GM23338 (cell line): ENCODE measurements around the gene DNAH9. TPM values are rescaled to one million over a fixed set of nuclear protein-coding genes. Genes with fewer than 3 reads are reported as not detected.

ENCODE experiments used
- ATAC-seq: fragments of 200-7000 bp; cut with Tn5 transposase; 3 replicates; pipeline ENCODE4 v1.9.1; 2020
- DNase-seq: peaks from one replicate; pipeline ENCODE4 v3.0.0-alpha.2; 2015; ENCODE audit warnings: low spot score
- H2AFZ ChIP-seq: fragments of 200-600 bp; sonication (generic); 2 replicates; pipeline ENCODE4 v1.8.0; 2016; ENCODE audit warnings: antibody characterized with exemption, mild to moderate bottlenecking, moderate library complexity
- H3F3A ChIP-seq: fragments of 200-600 bp; sonication (generic); replicated peaks from 2 replicates; pipeline ENCODE4 v1.8.0; 2017; ENCODE audit warnings: antibody characterized with exemption, mixed run types, low read depth
- H3K27ac ChIP-seq: fragments of 200-600 bp; sonication (generic); 2 replicates; pipeline ENCODE4 v1.6.1; 2016; ENCODE audit warnings: low read depth
- H3K27me3 ChIP-seq: fragments of 200-600 bp; sonication (generic); 2 replicates; pipeline ENCODE4 v1.8.0; 2016; ENCODE audit warnings: mild to moderate bottlenecking, mixed run types, moderate library complexity; ENCODE audit not compliant: insufficient read depth
- H3K36me3 ChIP-seq: fragments of 200-600 bp; sonication (generic); 2 replicates; pipeline ENCODE4 v1.8.0; 2016; ENCODE audit warnings: mild to moderate bottlenecking; ENCODE audit not compliant: insufficient read depth
- H3K4me1 ChIP-seq: fragments of 200-600 bp; sonication (generic); 2 replicates; pipeline ENCODE4 v1.8.0; 2016; ENCODE audit warnings: mild to moderate bottlenecking, moderate library complexity; ENCODE audit not compliant: insufficient read depth
- H3K4me2 ChIP-seq: fragments of 200-600 bp; sonication (generic); 2 replicates; pipeline ENCODE4 v1.7.1; 2017; ENCODE audit warnings: mixed run types
- H3K4me3 ChIP-seq: fragments of 200-600 bp; sonication (generic); 2 replicates; pipeline ENCODE4 v1.6.1; 2016; ENCODE audit warnings: mixed run types
- H3K79me2 ChIP-seq: fragments of 200-600 bp; sonication (generic); replicated peaks from 2 replicates; pipeline ENCODE4 v1.8.0; 2017; ENCODE audit warnings: mild to moderate bottlenecking; ENCODE audit not compliant: insufficient read depth
- H3K9me2 ChIP-seq: fragments of 200-600 bp; sonication (generic); 2 replicates; pipeline ENCODE4 v1.8.0; 2017; ENCODE audit not compliant: insufficient read depth
- H4K20me1 ChIP-seq: fragments of 200-600 bp; sonication (generic); replicated peaks from 2 replicates; pipeline ENCODE4 v1.8.0; 2017; ENCODE audit warnings: mild to moderate bottlenecking; ENCODE audit not compliant: insufficient read depth
- H3K27ac Mint-ChIP-seq: 2 replicates; pipeline ENCODE4 v1.8.0; 2020; ENCODE audit warnings: inconsistent platforms, mild to moderate bottlenecking, moderate library complexity, mixed read lengths
- H3K27me3 Mint-ChIP-seq: 3 replicates; pipeline ENCODE4 v1.8.0; 2022; ENCODE audit warnings: low read depth, mild to moderate bottlenecking, moderate library complexity, mixed read lengths, inconsistent platforms; ENCODE audit not compliant: insufficient read depth, poor library complexity
- H3K36me3 Mint-ChIP-seq: 3 replicates; pipeline ENCODE4 v1.8.0; 2021; ENCODE audit warnings: low read depth, mild to moderate bottlenecking, inconsistent platforms, moderate library complexity, mixed read lengths
- H3K4me1 Mint-ChIP-seq: 3 replicates; pipeline ENCODE4 v1.8.0; 2020; ENCODE audit warnings: mild to moderate bottlenecking, inconsistent platforms, mixed read lengths
- H3K4me3 Mint-ChIP-seq: 3 replicates; pipeline ENCODE4 v1.8.0; 2021; ENCODE audit warnings: moderate library complexity, mild to moderate bottlenecking, inconsistent platforms, mixed read lengths
- H3K9me3 Mint-ChIP-seq: 3 replicates; pipeline ENCODE4 v1.8.0; 2020; ENCODE audit warnings: moderate library complexity, mild to moderate bottlenecking, inconsistent platforms, mixed read lengths
- CREB1 ChIP-seq: fragments of 250-450 bp; sonication (Bioruptor Pico); IDR thresholded peaks from 2 replicates; pipeline ENCODE4 v1.5.0; 2020; ENCODE audit warnings: low read depth, mild to moderate bottlenecking, moderate library complexity
- CTCF ChIP-seq, 2 experiments: fragments of 200-600 bp in 1 of 2; sonication (generic) in 1 of 2; conservative IDR thresholded peaks; 2 replicates each; pipeline versions ENCODE4 v1.5.1 to v1.6.1; 2016 to 2017; ENCODE audit warnings: antibody characterized with exemption in 2 of 2, low read depth in 2 of 2, mild to moderate bottlenecking in 2 of 2, moderate library complexity in 1 of 2
- ETS1 ChIP-seq: IDR thresholded peaks from 2 replicates; pipeline ENCODE4 v1.6.1; 2016; ENCODE audit warnings: antibody characterized with exemption
- EZH2 ChIP-seq: fragments of 200-600 bp; sonication (generic); IDR thresholded peaks from one replicate; pipeline ENCODE4 v1.8.0; 2017; ENCODE audit warnings: antibody characterized with exemption, mild to moderate bottlenecking, low read depth; ENCODE audit not compliant: unreplicated experiment
- EZH2phosphoT487 ChIP-seq: fragments of 200-600 bp; sonication (generic); IDR thresholded peaks from one replicate; pipeline ENCODE4 v1.8.1; 2018; ENCODE audit warnings: antibody characterized with exemption; ENCODE audit not compliant: unreplicated experiment
- JUNB ChIP-seq: IDR thresholded peaks from one replicate; pipeline ENCODE4 v1.6.1; 2016; ENCODE audit warnings: antibody characterized with exemption; ENCODE audit not compliant: unreplicated experiment
- NANOG ChIP-seq: IDR thresholded peaks from 2 replicates; pipeline ENCODE4 v1.6.1; 2016; ENCODE audit warnings: antibody characterized with exemption, borderline replicate concordance
- POLR2AphosphoS5 ChIP-seq: IDR thresholded peaks from 2 replicates; pipeline ENCODE4 v1.6.1; 2016; ENCODE audit warnings: antibody characterized with exemption, low read depth
- REST ChIP-seq: IDR thresholded peaks from one replicate; pipeline ENCODE4 v1.6.1; 2018; ENCODE audit warnings: antibody characterized with exemption; ENCODE audit not compliant: unreplicated experiment
- STAT1 ChIP-seq: IDR thresholded peaks from one replicate; pipeline ENCODE4 v1.6.1; 2016; ENCODE audit warnings: antibody characterized with exemption; ENCODE audit not compliant: unreplicated experiment
- ZNF114 ChIP-seq: fragments of 250-450 bp; sonication (Bioruptor Pico); IDR thresholded peaks from 2 replicates; pipeline ENCODE4 v1.5.0; 2020; ENCODE audit warnings: mild to moderate bottlenecking, moderate library complexity
- ZNF462 ChIP-seq: fragments of 250-450 bp; sonication (Bioruptor Pico); IDR thresholded peaks from 2 replicates; pipeline ENCODE4 v1.5.0; 2020; ENCODE audit warnings: mild to moderate bottlenecking, moderate library complexity
- polyA plus RNA-seq: library from polyadenylated mRNA; unstranded; fragments of >200 nt; fragmentation: Nextera tagmentation; extraction: Ambion mirVana; gene quantifications from 2 replicates; pipeline ENCODE4 v1.2.1, GENCODE V29; 2016
- total RNA-seq: library from RNA; depleted of rRNA; stranded (reverse); fragments of >200 nt; shearing (Covaris generic); gene quantifications from 2 replicates; pipeline ENCODE4 v1.2.3, GENCODE V29; 2014

DNAH9 gene
- total and polyA plus RNA-seq, 2 experiments from 2014 or later: not detected

- peaks cover 52% of the 10 kb centered on the region for H3K9me3 Mint-ChIP-seq
- TF ChIP-seq ZNF114 (CRISPR knock-in tag) (no peak), CTCF (conservative IDR thresholded peaks at IDR 0.05; ENCODE audit: low read depth in 2 of 2) (no peak), ETS1 (no peak), REST (no peak), CREB1 (CRISPR knock-in tag) (no peak), ZNF462 (no peak), STAT1 (no peak), POLR2AphosphoS5 (no peak), NANOG (no peak), EZH2phosphoT487 (no peak), JUNB (no peak), EZH2 (no peak)
- H4K20me1 ChIP-seq: no peaks in the 10 kb centered on the region
- DNase-seq (no peak), ATAC-seq (no peak)
- no peaks in the 10 kb centered on the region for H3K36me3 ChIP-seq
- H3K4me1 Mint-ChIP-seq: no peaks in the 10 kb centered on the region
- no peak overlapping the region for H3K4me3 ChIP-seq
- H3K4me1 ChIP-seq: no peaks in the 10 kb centered on the region
- H3K27ac ChIP-seq: no peak overlapping the region
- H3K27me3 Mint-ChIP-seq: no peaks in the 10 kb centered on the region
- H3K27me3 ChIP-seq: no peaks in the 10 kb centered on the region
- peaks cover 17% of the 10 kb centered on the region; the same call in 1 of the 3 replicates for H3K36me3 Mint-ChIP-seq
- H3K79me2 ChIP-seq: no peaks in the 10 kb centered on the region
- no peak overlapping the region for H3K27ac Mint-ChIP-seq
- no peak overlapping the region for H3K4me2 ChIP-seq
- no peak overlapping the region for H2AFZ ChIP-seq
- H3F3A ChIP-seq: no peaks in the 10 kb centered on the region
- H3K9me2 ChIP-seq: no peaks in the 10 kb centered on the region
- no peak overlapping the region for H3K4me3 Mint-ChIP-seq
Observed at GRCh38 chr17:11954936-11955335, 356.7 kb downstream of the DNAH9 start.
